NCI-H2196 treated with DMSO at 0.1 percent for 48 hours (cell line): Measurements from ENCODE around the gene LRP1B.
"Not testable (repeated sequence)": the region's sequence is repeated elsewhere in the genome, so short reads cannot be mapped to it uniquely, and the experiment has no call there.

Experiments
- DNase-seq: peaks from one replicate; lab custom pipeline; 2025; ENCODE audit not compliant: unreplicated experiment; lab: John Stamatoyannopoulos, UW

LRP1B gene

DNA sequence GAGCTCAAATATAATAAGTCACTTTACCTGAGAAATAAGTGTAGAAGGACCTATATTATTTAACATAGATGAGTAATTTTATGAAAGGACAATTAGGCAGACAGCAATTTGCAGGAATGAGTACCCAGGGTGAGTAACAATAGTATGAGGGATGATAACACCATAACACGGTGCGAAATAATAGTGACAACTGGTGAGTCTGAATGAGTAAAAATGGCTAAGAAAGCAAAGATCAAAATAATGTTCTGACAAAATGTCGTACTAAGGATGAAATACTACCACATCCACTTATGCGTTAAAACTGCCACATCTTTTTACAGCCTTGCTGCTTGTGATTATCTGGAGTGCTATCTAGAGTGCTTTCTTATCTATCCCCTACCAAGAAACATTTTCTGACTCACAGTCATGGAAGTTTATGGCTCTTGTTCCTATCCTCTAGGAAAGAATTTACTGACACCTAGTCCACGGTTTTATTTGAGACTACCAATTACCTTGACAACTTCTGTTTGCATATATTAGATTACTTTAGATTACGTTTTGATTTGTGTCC, 929.7 kb downstream of the LRP1B start:
- no peak for DNase-seq

DNA sequence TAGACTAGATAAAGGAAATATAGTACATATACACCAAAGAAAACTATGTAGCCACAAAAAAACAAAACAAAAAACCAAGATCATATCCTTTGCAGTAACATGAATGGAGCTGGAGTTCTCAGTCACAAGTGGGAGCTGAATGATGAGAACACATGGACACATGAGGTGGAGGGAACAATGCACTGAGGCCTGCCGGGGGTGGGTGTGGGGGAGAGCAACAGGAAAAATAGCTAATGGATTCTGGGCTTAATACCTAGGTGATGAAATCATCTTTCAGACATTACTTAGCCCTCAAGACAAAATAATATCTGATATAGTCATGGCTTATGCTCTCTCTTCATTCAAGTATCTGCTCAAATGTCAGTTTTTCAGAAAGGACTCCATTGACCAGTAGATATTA, 930.6 kb downstream of the LRP1B start:
- no peak for DNase-seq

DNA sequence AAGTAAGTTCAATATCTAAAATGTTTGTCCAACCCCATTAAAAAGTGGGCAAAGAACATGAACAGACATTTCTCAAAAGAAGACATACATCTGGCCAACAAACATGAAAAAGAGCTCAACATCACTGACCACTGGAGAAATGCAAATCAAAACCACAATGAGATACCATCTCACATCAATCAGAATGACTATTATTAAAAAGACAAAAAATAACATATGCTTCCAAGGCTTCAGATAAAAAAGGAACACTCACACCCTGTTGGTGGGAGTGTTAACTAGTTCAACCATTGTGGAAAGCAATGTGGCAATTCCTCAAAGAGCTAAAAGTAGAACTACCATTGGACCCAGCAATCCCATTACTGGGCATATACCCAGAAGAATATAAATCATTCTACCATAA, 931.1 kb downstream of the LRP1B start:
- no peak for DNase-seq

DNA sequence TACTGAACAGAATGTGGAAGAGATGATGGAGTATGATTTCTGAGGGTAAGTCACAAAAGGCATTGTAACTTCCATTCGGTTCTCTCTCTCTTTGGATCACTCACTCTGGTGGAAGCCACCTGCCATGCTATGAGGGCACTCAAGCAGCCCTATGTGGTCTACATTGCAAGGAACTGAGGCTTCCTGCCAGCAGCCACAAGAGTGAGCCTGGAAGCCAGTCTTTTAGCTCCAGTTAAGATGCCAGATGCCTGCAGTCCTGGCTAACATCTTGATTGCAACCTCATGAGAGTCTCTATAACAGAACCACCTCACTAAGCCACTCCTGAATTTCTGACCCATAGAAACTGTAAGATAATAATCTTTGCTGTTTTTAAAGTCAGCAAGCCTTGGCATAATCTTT, 935.7 kb downstream of the LRP1B start:
- DNase-seq, result no peak

DNA sequence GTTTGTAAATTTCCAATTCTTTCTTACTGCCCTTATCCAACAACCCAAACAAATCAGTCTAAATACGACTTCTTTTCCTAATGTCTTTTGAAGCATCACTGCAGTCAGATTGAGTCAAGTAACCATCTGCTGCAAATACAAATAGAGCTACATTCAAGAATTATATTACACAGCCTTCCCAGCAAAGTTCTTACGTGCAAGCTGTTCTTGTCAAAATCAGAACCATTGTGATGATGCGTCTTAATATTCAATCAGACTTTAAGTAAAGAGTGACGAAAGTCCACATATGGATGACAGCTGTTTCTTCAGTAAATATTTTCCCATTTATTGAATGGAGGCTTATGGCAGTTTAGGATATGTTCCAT, 943.8 kb downstream of the LRP1B start:
- no peak for DNase-seq

DNA sequence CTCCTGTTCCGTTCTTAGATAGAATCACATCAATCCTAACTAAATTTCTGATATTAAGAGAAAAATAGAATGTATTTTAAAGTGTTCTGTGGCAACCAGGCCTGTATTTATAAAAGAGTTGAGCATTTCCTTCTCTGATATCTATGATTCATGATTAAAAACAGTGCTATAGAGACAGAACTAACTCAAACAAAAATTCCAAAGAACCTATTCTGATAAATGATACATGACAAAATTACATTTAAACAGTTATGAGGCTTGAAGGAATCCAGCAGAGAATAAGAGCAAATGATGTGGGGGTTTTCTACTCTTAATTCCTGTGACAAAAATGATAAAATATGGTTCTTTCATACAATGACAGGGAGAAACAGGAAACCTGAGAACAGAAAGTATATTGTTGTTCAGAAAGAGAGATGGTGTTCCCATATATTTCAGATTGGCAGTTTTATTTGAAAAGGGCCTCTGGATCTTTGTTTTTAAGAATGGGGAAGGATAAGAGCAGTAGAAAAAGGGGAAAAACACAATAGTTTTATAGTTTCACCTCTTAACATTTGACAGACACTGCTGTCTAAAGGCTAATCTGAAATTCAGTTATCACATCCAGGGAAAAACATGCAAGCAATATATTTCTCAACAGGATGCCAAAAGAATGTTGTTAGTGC, 944.3 kb downstream of the LRP1B start:
- no peak for DNase-seq

DNA sequence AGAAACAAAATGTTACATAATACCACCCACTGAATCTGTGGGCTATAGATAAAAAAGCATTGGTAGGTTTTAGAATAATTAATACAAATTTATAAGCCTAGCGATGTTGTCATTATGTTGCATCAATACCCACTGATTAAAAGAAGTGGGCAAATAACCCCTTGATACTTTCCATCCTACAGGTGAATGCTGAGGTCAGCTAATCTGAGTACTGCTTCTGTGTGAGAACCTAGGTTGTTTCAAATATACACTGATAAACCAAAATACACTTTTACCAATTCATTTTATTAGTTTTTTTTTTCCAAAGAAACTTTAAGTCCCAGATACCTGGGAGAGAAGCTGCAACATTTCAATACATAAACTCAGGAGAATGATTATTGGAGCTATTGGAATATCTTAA, 948.6 kb downstream of the LRP1B start:
- DNase-seq, result no peak

DNA sequence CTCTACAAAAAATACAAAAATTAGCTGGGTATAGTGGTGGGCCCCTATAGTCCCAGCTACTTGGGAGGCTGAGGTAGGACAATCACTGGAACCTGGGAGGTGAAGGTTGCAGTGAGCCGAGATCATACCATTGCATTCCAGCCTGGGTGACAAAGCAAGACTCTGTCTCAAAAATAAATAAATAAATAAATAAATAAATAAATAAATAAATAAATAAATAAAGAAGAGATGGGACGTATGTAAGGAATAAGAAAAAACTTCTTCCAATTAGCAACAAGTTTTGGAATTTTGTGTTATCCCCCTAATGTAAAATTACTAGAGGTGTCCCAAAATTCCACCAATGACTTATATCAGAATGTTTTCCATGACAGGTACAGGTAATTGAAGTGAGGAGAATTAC, 961.7 kb downstream of the LRP1B start:
- DNase-seq, result not testable (repeated sequence)

DNA sequence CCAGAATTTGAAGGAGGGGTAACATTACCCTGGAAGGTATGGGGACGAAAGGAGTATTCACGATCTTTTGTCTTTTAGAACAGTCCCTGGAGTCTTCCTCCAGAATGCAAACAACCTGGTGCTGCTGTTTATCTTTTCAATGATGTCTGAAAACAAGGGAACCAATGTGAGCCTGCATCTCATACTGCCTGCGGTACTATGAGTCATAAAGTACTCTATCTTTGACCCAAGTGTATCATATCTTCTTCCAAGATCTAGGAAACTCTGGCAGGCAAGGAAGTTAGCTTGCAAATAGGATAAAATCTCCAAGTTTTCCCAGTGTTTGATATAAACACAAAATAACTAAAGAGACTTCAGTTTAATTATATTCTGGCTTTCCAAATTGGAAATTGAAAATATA, 968.5 kb downstream of the LRP1B start:
- no peak for DNase-seq

DNA sequence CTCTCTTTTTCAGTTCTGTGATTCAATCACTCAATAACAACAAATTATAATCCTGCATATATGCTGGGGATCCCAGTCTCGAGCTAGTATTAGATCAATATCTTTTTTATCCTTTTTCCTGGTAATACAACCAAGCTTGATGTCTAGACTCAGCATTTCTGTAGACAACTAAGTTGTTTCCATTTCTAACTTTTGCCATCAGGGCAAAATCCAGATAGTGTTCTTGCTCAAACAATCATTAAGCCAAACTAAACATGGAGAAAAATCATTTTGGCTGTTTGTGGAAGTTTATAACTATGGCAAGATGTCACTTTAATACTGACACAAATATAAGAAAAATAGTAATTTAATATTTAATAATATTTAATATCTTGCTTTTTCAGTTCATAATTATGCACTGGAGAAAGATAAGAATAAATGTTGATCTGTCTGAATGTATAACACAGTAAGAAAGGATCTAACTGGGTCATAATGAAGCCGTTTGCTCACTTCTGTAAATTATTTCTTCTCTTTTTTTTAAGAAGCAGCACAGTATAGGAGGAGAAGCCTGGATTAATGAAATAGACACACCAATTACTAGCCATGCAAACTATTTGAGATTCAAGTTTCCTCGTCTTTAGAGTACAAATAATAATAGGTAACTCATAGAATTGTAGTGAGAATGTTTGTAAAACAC, 979.1 kb downstream of the LRP1B start:
- no peak for DNase-seq

DNA sequence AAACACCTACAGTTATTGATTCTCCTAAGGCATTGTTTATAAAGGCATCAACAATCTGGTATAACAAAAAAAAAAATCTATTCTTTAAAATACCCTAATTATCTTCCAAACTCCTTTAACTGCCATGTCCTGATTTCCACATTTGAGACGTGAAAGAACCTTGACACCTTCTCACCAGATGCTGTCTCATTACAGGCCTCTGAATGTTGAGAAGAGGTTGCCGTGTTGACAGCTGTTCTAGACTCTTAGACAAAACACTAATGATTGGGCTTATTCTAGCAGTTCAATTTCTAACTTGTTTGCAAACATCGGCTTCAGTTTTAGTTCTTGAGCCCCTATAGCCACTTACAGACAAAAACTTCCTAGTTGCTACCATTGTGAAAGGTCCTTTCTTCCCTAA, 988.8 kb downstream of the LRP1B start:
- no peak for DNase-seq

DNA sequence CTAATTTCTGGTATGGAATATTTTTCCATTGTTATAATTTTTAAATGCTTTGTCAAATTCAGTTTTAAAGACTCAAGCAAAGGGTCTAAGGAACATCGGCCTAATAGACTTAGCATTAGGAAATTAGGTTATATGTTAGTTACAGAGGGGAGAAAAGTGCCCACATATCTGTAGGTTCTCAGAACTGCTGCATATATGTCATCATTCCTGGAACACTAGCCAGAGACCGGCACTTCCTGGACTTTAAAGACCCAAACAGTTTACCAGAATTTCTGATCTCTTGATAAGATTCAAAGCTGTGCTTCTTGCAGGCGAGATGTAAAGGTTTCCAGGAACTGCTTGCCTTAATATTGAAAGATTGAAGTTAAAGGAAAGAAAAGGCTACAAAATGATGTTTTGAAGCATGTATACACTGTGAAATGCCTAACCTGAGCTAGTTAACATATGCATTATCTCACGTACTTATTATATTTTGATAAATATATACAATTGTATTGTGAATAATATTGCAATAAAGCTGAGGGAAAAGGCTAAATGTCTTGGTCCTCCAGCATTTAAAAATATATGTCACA, 993.6 kb downstream of the LRP1B start:
- no peak for DNase-seq

DNA sequence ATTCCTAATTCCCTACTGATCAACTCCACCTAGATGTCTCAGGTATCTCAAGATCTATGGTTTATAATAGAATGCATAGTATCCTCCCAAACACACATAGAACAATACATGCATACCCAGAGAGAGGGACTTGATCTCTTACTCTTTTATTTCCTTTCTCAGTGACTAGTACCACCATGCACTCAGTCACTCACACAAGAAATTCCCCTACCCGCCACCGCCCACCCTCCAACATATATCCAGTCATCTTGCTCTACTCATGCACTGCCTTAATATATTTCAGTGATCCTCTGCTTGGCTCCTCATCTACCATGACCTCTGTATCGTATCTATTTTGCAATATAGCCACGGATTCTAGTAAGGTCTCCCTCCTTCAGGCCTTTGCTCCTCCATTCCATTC, 996.9 kb downstream of the LRP1B start:
- DNase-seq, result no peak

DNA sequence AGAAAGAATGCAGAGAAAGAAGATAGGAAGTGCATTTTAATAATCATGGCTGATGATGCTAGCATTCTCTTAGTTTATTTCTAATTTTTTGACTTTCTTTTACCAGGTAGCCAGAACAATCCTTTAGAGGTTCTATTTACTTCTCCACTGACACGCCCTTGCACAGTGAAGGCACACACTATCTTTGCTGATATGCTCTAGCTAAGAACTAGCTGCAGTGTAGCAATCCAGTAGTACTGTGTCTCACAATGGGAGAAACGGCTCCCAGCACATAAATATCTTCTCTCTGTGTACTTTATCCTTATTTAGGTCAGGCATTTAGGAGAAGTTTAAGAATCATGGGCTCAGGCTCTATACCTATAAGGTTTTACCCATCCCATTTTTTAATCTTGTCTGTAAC, 1005.4 kb downstream of the LRP1B start:
- no peak for DNase-seq

DNA sequence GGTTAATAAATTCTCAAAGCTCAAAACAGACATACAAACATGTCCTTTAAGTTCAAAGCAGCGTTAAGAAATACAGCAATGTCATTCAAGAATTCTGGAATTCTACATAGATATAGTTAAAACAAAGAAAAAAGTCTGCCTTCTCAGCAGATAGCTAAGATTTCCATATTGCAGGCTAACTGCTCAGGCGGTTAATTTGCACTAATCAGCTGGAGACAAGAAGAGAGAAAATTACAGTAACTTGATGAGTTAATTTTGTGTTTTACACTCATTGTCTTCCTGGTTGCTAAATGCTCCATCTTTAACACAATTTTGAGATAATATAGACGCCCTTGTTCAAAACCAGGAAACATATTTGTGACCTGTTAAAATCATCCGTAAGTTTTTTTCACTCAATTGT, 1012.0 kb downstream of the LRP1B start:
- DNase-seq, result no peak

DNA sequence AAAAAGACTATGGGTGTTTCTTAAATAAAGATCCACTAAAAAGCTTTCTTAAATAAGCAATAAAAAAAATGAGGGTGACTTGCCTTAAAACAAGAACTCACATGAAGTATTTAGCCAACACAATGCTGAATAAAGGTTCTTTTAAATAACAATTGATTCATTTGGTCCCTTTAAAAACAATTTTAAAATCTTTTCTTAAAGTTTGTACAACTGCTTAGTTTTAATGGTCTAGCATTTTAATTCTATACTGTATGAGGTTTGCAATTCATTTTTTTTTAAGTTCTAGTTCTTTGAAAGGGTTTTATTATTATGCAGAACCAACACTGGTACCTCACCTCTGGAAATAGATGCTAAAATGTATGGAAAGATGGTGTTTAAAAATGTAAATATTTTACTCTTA, 1017.5 kb downstream of the LRP1B start:
- DNase-seq, result no peak

DNA sequence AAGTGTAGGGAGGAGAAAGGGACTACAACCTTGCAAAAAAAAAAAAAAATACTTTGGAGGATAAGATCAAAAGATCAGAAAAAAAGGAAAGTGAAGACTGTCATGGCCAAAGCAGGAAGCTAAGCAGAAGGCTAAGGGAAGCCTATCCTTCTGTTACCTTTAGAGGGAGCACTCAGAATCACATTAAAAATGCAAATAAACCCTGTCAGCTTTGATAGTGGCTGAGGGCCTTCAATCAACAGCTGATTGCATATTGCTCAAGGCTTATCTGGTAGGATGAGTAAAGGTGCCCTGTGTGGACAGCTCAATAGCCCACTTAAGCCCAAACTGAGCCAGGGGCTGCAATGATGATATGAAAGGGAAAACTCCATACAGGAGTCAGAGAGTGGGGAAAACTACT, 1021.2 kb downstream of the LRP1B start:
- DNase-seq, result no peak

DNA sequence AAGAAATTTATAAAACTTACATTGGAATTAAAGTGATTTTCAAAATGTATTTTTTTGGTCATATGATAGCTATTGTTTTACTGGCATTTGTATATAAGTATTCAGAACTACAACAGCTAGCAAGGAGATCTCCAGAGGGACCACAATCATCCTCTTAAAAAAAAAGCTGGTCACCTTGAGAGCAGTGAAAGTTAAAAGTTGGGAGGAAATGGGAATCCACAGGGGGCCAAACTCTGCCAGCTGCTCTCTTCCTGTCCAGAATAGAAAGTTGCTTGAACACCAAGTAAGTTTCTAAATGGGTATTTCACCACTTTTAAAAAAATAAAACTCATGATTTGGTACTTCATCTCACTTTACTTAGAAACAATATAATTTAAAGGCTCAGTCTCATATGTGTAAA, 1025.1 kb downstream of the LRP1B start:
- no peak for DNase-seq

DNA sequence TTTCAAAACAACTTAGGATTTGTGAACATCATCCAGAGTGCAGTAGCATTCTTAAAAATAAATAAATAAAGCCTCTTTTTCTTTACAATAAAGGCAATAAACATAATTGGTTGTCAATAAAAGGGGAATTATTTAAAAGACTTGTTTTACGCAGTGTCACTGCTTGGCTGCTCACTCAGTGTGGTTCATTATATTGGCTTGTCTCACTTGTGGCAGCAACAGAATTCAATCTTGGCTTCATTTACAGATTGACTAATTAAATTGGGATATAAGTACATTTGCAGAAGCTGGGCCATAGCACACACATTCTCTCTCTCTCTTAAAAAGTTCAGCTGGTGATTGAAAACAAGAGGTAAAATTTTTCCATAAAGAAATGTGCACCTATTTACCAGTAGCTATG, 1027.6 kb downstream of the LRP1B start:
- no peak for DNase-seq

DNA sequence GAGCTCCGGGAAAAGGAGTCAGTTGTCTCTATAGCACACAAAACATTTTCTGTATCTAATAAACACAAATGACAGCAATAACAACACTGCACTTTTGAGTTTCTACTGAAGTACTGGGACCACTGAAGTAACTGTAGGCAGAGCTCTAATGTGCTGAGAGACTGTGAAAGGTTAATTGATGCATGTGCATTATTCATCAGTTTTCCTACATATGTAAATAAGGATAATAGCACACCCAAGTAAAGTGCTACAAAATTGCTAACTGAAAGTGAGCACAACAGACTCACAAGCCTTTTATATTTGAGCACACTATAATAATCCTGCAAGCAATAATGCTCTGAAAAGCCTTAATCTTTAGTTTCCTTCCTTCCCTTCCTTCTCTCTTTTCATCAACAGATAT, 1051.6 kb downstream of the LRP1B start:
- DNase-seq, result no peak

DNA sequence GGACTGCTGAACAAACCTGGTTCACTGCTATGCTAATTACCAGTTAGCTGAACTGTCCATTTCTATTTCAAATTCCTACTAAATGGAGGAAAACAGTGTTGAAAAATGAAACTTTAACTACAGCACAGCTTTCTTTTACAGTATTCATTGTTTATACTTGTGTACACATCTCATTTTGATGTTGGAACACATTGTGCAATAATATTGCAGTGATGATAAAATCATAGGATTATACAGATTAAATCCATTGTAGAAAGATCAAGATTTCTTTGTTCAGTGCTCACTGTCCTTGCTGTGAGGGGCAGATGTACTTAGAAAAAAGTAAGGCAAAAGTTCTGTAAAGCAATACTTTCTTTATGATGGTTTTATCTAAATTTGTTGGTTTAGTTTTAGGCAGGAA, 1055.1 kb downstream of the LRP1B start:
- DNase-seq, result no peak

DNA sequence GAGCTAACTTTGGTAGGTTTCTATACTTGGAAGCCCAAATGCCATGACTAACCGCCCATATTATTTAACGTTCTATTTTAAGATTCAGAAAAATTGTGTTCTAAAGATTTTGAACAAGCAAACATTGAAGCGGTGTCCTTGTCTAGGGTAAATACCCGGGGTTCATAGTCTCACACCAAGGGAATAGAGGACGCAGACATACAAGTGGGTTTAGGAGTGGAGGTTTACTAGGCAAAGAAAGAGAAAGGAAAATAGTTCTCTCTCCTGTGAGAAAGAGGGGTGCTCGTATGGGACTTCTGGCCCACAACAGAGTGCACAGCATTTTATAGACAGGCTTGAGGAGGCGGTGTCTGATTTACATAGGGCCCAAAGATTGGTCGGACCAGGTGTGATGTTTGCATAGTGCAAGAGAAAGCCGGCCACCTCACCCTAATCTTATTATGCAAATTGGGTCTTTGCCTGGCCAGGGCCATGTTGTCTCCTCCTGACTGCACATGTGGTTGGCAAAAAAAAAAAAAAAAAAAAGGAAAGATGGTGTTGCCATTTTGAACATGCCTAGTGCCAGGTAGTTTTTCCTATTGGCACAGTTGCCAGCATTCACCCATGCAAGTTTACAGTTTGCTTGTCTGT, 1062.6 kb downstream of the LRP1B start:
- DNase-seq, result no peak
